Measurements from ENCODE around the gene DIP2B.

- TF ChIP-seq CTCF (IDR thresholded peaks at IDR 0.05) (no peak), POLR2A (IDR thresholded peaks at IDR 0.05) (no peak)
Observed at GRCh38 chr12:50545786-50546185, 41.0 kb downstream of the DIP2B start.

Measured in ovary (tissue), 3 donors.